Caco-2 (cell line): ENCODE data around the gene ZFAND2B. TPM values are rescaled to one million over a fixed set of nuclear protein-coding genes. Genes with fewer than 3 reads are reported as not detected.
A peak's percentile ranks its signal among the peaks of the same experiment; 100 is the strongest.

Experiments
- BruUV-seq: library from RNA; stranded (reverse); fragments of 400-500 nt; replicated peaks from 2 replicates; lab custom pipeline; 2021; lab: Mats Ljungman, UMichigan
- CTCF ChIA-PET: fragments of 300-600 bp; sonication (Branson Sonifier 250); formaldehyde crosslinking; loops from one replicate; lab custom pipeline; 2022; ENCODE audit warnings: antibody characterized with exemption; lab: Charles Lee
- POLR2A ChIA-PET: fragments of 300-600 bp; sonication (Branson Sonifier 250); formaldehyde crosslinking; loops from one replicate; lab custom pipeline; 2022; ENCODE audit warnings: antibody characterized with exemption; lab: Charles Lee
- DNase-seq, 2 experiments: peaks; one replicate each; pipeline versions ENCODE4 v3.0.0 to v3.0.0-alpha.2; 2020 to 2022
- H3K27me3 ChIP-seq: replicated peaks from 2 replicates; pipeline ENCODE4 v1.6.0; 2011; ENCODE audit warnings: low read length; ENCODE audit not compliant: control insufficient read depth, insufficient read depth
- H3K36me3 ChIP-seq: 2 replicates; pipeline ENCODE4 v1.5.1; 2011; ENCODE audit warnings: low read length; ENCODE audit not compliant: control insufficient read depth, insufficient read depth
- H3K4me1 ChIP-seq: fragments of 250-450 bp; sonication (Bioruptor Pico); 2 replicates; pipeline ENCODE4 v1.5.1; 2020; ENCODE audit warnings: mild to moderate bottlenecking
- H3K4me3 ChIP-seq: 2 replicates; pipeline ENCODE4 v1.5.1; 2011; ENCODE audit warnings: low read depth, mild to moderate bottlenecking, control low read depth, low read length
- H3K9me3 ChIP-seq: fragments of 250-450 bp; sonication (Bioruptor Pico); 2 replicates; pipeline ENCODE4 v1.5.1; 2020; ENCODE audit warnings: mild to moderate bottlenecking, moderate library complexity
- H3K27ac Mint-ChIP-seq: one replicate; pipeline ENCODE4 v1.8.0; 2022; ENCODE audit warnings: mixed read lengths; ENCODE audit not compliant: unreplicated experiment
- H3K27me3 Mint-ChIP-seq: one replicate; pipeline ENCODE4 v1.8.0; 2022; ENCODE audit warnings: mixed read lengths; ENCODE audit not compliant: insufficient read depth, unreplicated experiment
- H3K36me3 Mint-ChIP-seq: one replicate; pipeline ENCODE4 v1.8.0; 2022; ENCODE audit warnings: mild to moderate bottlenecking, mixed read lengths; ENCODE audit not compliant: insufficient read depth, unreplicated experiment
- H3K4me1 Mint-ChIP-seq: one replicate; pipeline ENCODE4 v1.8.0; 2022; ENCODE audit warnings: low read depth, mixed read lengths; ENCODE audit not compliant: unreplicated experiment
- H3K4me3 Mint-ChIP-seq: one replicate; pipeline ENCODE4 v1.8.0; 2022; ENCODE audit warnings: mild to moderate bottlenecking, moderate library complexity, mixed read lengths; ENCODE audit not compliant: unreplicated experiment
- H3K9me3 Mint-ChIP-seq: one replicate; pipeline ENCODE4 v1.8.0; 2022; ENCODE audit warnings: mixed read lengths; ENCODE audit not compliant: unreplicated experiment
- CTCF ChIP-seq, 2 experiments: fragments of 200-600 bp in 1 of 2; IDR thresholded peaks; 1 replicate in 1 of 2; 2 replicates in 1 of 2; pipeline versions ENCODE4 v1.5.1 to v1.8.0; 2011 to 2022; ENCODE audit warnings: antibody characterized with exemption in 1 of 2, control low read depth in 1 of 2, inconsistent platforms in 1 of 2, low read depth in 1 of 2, low read length in 1 of 2, mild to moderate bottlenecking in 1 of 2, moderate library complexity in 1 of 2; ENCODE audit not compliant: insufficient read depth in 1 of 2, severe bottlenecking in 1 of 2, unreplicated experiment in 1 of 2
- intact Hi-C: fragments of 100-400 bp; cut with micrococcal nuclease; formaldehyde crosslinking; loops from one replicate; pipeline ENCODE4 v1.10.0; 2022; ENCODE audit not compliant: unreplicated experiment
- total RNA-seq: library from RNA; stranded (reverse); gene quantifications from 2 replicates; pipeline ENCODE4 v1.2.3, GENCODE V29; 2022

The ZFAND2B gene
- total RNA-seq, 1 experiment from 2014 or later: 41.8 TPM

GRCh38 chr2:219207134-219207883 is 727 bp downstream of the ZFAND2B start:
- H3K4me1 ChIP-seq: peaks cover 8% of the 10 kb centered on the region
- H3K9me3 ChIP-seq: no peaks in the 10 kb centered on the region
- POLR2A ChIA-PET: interaction anchor here (0.6 to 3.1 kb wide), 12 partner anchors 9 to 330 kb away, joined by 3 to 29 read pairs (median 6); partner anchors contain the start of genes ABCB6, CNPPD1, DNPEP and GLB1L
- H3K4me1 Mint-ChIP-seq: peaks cover 5% of the 10 kb centered on the region
- peak overlapping the region; percentile 81 for H3K4me3 Mint-ChIP-seq
- H3K9me3 Mint-ChIP-seq: no peaks in the 10 kb centered on the region
- peaks cover 14% of the 10 kb centered on the region for H3K36me3 ChIP-seq
- H3K27ac Mint-ChIP-seq: no peak overlapping the region
- no peaks in the 10 kb centered on the region for H3K27me3 ChIP-seq
- no peak for TF ChIP-seq CTCF (IDR thresholded peaks at IDR 0.05; ENCODE audit: insufficient read depth in 1 of 2, low read depth in 1 of 2, low read length in 1 of 2, severe bottlenecking in 1 of 2, unreplicated experiment in 1 of 2)
- intact Hi-C loops: loop anchor here (1.0 kb wide), 2 partner anchors 11 to 47 kb away; partner anchors contain the start of genes ABCB6 and NHEJ1
- DNase-seq: no peak
- BruUV-seq: TSS peak; percentile 67
- peaks cover 52% of the 10 kb centered on the region for H3K36me3 Mint-ChIP-seq
- CTCF ChIA-PET: interaction anchor here (0.6 to 2.5 kb wide), 15 partner anchors 10 to 227 kb away, joined by 3 to 13 read pairs (median 6); partner anchors contain the start of genes CNPPD1, GLB1L, STK16 and TUBA4A
- peak overlapping the region; percentile 78 for H3K4me3 ChIP-seq
- H3K27me3 Mint-ChIP-seq: no peaks in the 10 kb centered on the region

- no peak for TF ChIP-seq CTCF (IDR thresholded peaks at IDR 0.05; ENCODE audit: insufficient read depth in 1 of 2, low read depth in 1 of 2, low read length in 1 of 2, severe bottlenecking in 1 of 2, unreplicated experiment in 1 of 2)
- H3K4me3 Mint-ChIP-seq: peak overlapping the region; percentile 81
- intact Hi-C loops: loop anchor here (1.0 kb wide), 2 partner anchors 10 to 48 kb away; partner anchors contain the start of genes ABCB6 and NHEJ1
- H3K4me1 ChIP-seq: peaks cover 8% of the 10 kb centered on the region
- peaks cover 5% of the 10 kb centered on the region for H3K4me1 Mint-ChIP-seq
- no TSS peak for BruUV-seq
- peaks cover 17% of the 10 kb centered on the region for H3K36me3 ChIP-seq
- no peaks in the 10 kb centered on the region for H3K27me3 ChIP-seq
- H3K9me3 Mint-ChIP-seq: no peaks in the 10 kb centered on the region
- H3K4me3 ChIP-seq: no peak overlapping the region
- H3K27me3 Mint-ChIP-seq: no peaks in the 10 kb centered on the region
- peak overlapping the region; percentile 59 for H3K27ac Mint-ChIP-seq
- ChIA-PET POLR2A (interaction anchor here (0.6 to 3.1 kb wide), 3 partner anchors 9 to 420 kb away, joined by 3 to 29 read pairs (median 3); no protein-coding TSS in a partner anchor), CTCF (interaction anchor here (2.5 kb wide), 1 partner anchor 87 kb away, joined by 11 read pairs; no protein-coding TSS in a partner anchor)
- H3K9me3 ChIP-seq: no peaks in the 10 kb centered on the region
- peaks cover 60% of the 10 kb centered on the region for H3K36me3 Mint-ChIP-seq
- no peak for DNase-seq
Observed at GRCh38 chr2:219207884-219208740, 1.5 kb downstream of the ZFAND2B start.
